Loucy (cell line): ENCODE data around the gene GLOD5.

ENCODE experiments used
- H2AFZ ChIP-seq: fragments of 200-600 bp; sonication (generic); 2 replicates; pipeline ENCODE4 v1.6.0; 2016; ENCODE audit warnings: antibody characterized with exemption, mild to moderate bottlenecking, low read length, moderate library complexity
- H3F3A ChIP-seq: fragments of 200-600 bp; 2 replicates; pipeline ENCODE4 v1.6.0; 2016; ENCODE audit warnings: antibody characterized with exemption, low read depth, mild to moderate bottlenecking
- H3K27me3 ChIP-seq: fragments of 200-600 bp; sonication (generic); 2 replicates; pipeline ENCODE4 v1.6.1; 2014; ENCODE audit warnings: low read length, mild to moderate bottlenecking; ENCODE audit not compliant: insufficient read depth, poor library complexity, severe bottlenecking
- H3K36me3 ChIP-seq: fragments of 200-600 bp; sonication (generic); 2 replicates; pipeline ENCODE4 v1.6.1; 2016; ENCODE audit warnings: low read length; ENCODE audit not compliant: insufficient read depth
- H3K4me1 ChIP-seq: fragments of 200-600 bp; sonication (generic); 2 replicates; pipeline ENCODE4 v1.5.1; 2014; ENCODE audit warnings: low read length, mild to moderate bottlenecking; ENCODE audit not compliant: insufficient read depth, poor library complexity, severe bottlenecking
- H3K4me2 ChIP-seq: fragments of 200-600 bp; sonication (generic); 2 replicates; pipeline ENCODE4 v1.6.0; 2014; ENCODE audit warnings: antibody characterized with exemption, low read length, low read depth, mild to moderate bottlenecking; ENCODE audit not compliant: poor library complexity, severe bottlenecking
- H3K4me3 ChIP-seq: fragments of 200-600 bp; sonication (generic); 2 replicates; pipeline ENCODE4 v1.5.1; 2014; ENCODE audit warnings: low read length, mild to moderate bottlenecking, mixed read lengths; ENCODE audit not compliant: poor library complexity, severe bottlenecking
- H3K79me2 ChIP-seq: fragments of 200-600 bp; sonication (generic); 2 replicates; pipeline ENCODE4 v1.6.1; 2014; ENCODE audit warnings: low read length; ENCODE audit not compliant: insufficient read depth
- H3K9ac ChIP-seq: fragments of 200-600 bp; sonication (generic); 2 replicates; pipeline ENCODE4 v1.6.0; 2014; ENCODE audit warnings: mild to moderate bottlenecking, low read depth, low read length, moderate library complexity; ENCODE audit not compliant: poor library complexity, severe bottlenecking
- H3K9me2 ChIP-seq: fragments of 200-600 bp; sonication (generic); replicated peaks from 2 replicates; pipeline ENCODE4 v1.6.1; 2016; ENCODE audit warnings: low read depth, low read length, mixed read lengths
- H3K9me3 ChIP-seq: fragments of 200-600 bp; sonication (generic); 2 replicates; pipeline ENCODE4 v1.6.1; 2014; ENCODE audit warnings: mild to moderate bottlenecking, antibody characterized with exemption, low read length, low read depth; ENCODE audit not compliant: insufficient read depth
- H4K20me1 ChIP-seq: fragments of 200-600 bp; sonication (generic); 2 replicates; pipeline ENCODE4 v1.6.0; 2014; ENCODE audit warnings: antibody characterized with exemption, low read length, mild to moderate bottlenecking; ENCODE audit not compliant: insufficient read depth, poor library complexity, severe bottlenecking
- CTCF ChIP-seq: fragments of 200-600 bp; sonication (generic); conservative IDR thresholded peaks from 2 replicates; pipeline ENCODE4 v1.5.1; 2014; ENCODE audit warnings: mild to moderate bottlenecking, antibody characterized with exemption, low read length
- EZH2phosphoT487 ChIP-seq: fragments of 200-600 bp; IDR thresholded peaks from 2 replicates; pipeline ENCODE4 v1.6.1; 2018; ENCODE audit warnings: antibody characterized with exemption, mild to moderate bottlenecking, moderate library complexity, borderline replicate concordance

GLOD5 gene

GRCh38 chrX:48754238-48754637 lies 7.3 kb upstream of the GLOD5 start:
- no peaks in the 10 kb centered on the region for H3F3A ChIP-seq
- TF ChIP-seq CTCF (no peak), EZH2phosphoT487 (no peak)
- no peak overlapping the region for H2AFZ ChIP-seq
- no peaks in the 10 kb centered on the region for H3K36me3 ChIP-seq
- H3K4me2 ChIP-seq = no peak overlapping the region
- H3K9me3 ChIP-seq = no peaks in the 10 kb centered on the region
- H3K9ac ChIP-seq = no peak overlapping the region
- H3K9me2 ChIP-seq = no peaks in the 10 kb centered on the region
- H4K20me1 ChIP-seq = no peaks in the 10 kb centered on the region
- no peak overlapping the region for H3K4me3 ChIP-seq
- H3K79me2 ChIP-seq = no peaks in the 10 kb centered on the region
- H3K4me1 ChIP-seq = no peaks in the 10 kb centered on the region
- H3K27me3 ChIP-seq = no peaks in the 10 kb centered on the region

- Histone ChIP-seq H3K4me2 (no peak overlapping the region), H2AFZ (no peak overlapping the region)
- TF ChIP-seq CTCF (no peak), EZH2phosphoT487 (no peak)
Measured at GRCh38 chrX:48769230-48769629, 7.7 kb downstream of the GLOD5 start.

GRCh38 chrX:48770296-48770695 lies 8.7 kb downstream of the GLOD5 start:
- H3K79me2 ChIP-seq = no peaks in the 10 kb centered on the region

More at GRCh38 chrX:48769230-48769629, 7.7 kb downstream of the GLOD5 start:
- no peaks in the 10 kb centered on the region for H3K4me1 ChIP-seq
- no peaks in the 10 kb centered on the region for H3K27me3 ChIP-seq
- H3K36me3 ChIP-seq = no peaks in the 10 kb centered on the region
- H4K20me1 ChIP-seq = no peaks in the 10 kb centered on the region
- H3K9me2 ChIP-seq = no peaks in the 10 kb centered on the region
- no peaks in the 10 kb centered on the region for H3K79me2 ChIP-seq
- no peaks in the 10 kb centered on the region for H3F3A ChIP-seq
- H3K9me3 ChIP-seq = no peaks in the 10 kb centered on the region
- H3K9ac ChIP-seq = no peak overlapping the region
- H3K4me3 ChIP-seq = no peak overlapping the region

More at GRCh38 chrX:48770296-48770695, 8.7 kb downstream of the GLOD5 start:
- Histone ChIP-seq H3K36me3 (no peaks in the 10 kb centered on the region), H3K9me3 (no peaks in the 10 kb centered on the region), H3K9me2 (no peaks in the 10 kb centered on the region), H4K20me1 (no peaks in the 10 kb centered on the region), H3K4me1 (no peaks in the 10 kb centered on the region), H3K9ac (no peak overlapping the region), H3K27me3 (no peaks in the 10 kb centered on the region), H3K4me2 (no peak overlapping the region), H3F3A (no peaks in the 10 kb centered on the region), H2AFZ (no peak overlapping the region), H3K4me3 (no peak overlapping the region)
- no peak for TF ChIP-seq CTCF
- no peak for TF ChIP-seq EZH2phosphoT487
